GM23338 (cell line): ENCODE measurements around the gene DCAKD. TPM values are rescaled to one million over a fixed set of nuclear protein-coding genes. Genes with fewer than 3 reads are reported as not detected.

Experiments used
- ATAC-seq: fragments of 200-7000 bp; cut with Tn5 transposase; 3 replicates; pipeline ENCODE4 v1.9.1; 2020
- DNase-seq: peaks from one replicate; pipeline ENCODE4 v3.0.0-alpha.2; 2015; ENCODE audit warnings: low spot score
- H2AFZ ChIP-seq: fragments of 200-600 bp; sonication (generic); 2 replicates; pipeline ENCODE4 v1.8.0; 2016; ENCODE audit warnings: antibody characterized with exemption, mild to moderate bottlenecking, moderate library complexity
- H3F3A ChIP-seq: fragments of 200-600 bp; sonication (generic); replicated peaks from 2 replicates; pipeline ENCODE4 v1.8.0; 2017; ENCODE audit warnings: antibody characterized with exemption, mixed run types, low read depth
- H3K27ac ChIP-seq: fragments of 200-600 bp; sonication (generic); 2 replicates; pipeline ENCODE4 v1.6.1; 2016; ENCODE audit warnings: low read depth
- H3K27me3 ChIP-seq: fragments of 200-600 bp; sonication (generic); 2 replicates; pipeline ENCODE4 v1.8.0; 2016; ENCODE audit warnings: mild to moderate bottlenecking, mixed run types, moderate library complexity; ENCODE audit not compliant: insufficient read depth
- H3K36me3 ChIP-seq: fragments of 200-600 bp; sonication (generic); 2 replicates; pipeline ENCODE4 v1.8.0; 2016; ENCODE audit warnings: mild to moderate bottlenecking; ENCODE audit not compliant: insufficient read depth
- H3K4me1 ChIP-seq: fragments of 200-600 bp; sonication (generic); 2 replicates; pipeline ENCODE4 v1.8.0; 2016; ENCODE audit warnings: mild to moderate bottlenecking, moderate library complexity; ENCODE audit not compliant: insufficient read depth
- H3K4me2 ChIP-seq: fragments of 200-600 bp; sonication (generic); 2 replicates; pipeline ENCODE4 v1.7.1; 2017; ENCODE audit warnings: mixed run types
- H3K4me3 ChIP-seq: fragments of 200-600 bp; sonication (generic); 2 replicates; pipeline ENCODE4 v1.6.1; 2016; ENCODE audit warnings: mixed run types
- H3K79me2 ChIP-seq: fragments of 200-600 bp; sonication (generic); replicated peaks from 2 replicates; pipeline ENCODE4 v1.8.0; 2017; ENCODE audit warnings: mild to moderate bottlenecking; ENCODE audit not compliant: insufficient read depth
- H3K9me2 ChIP-seq: fragments of 200-600 bp; sonication (generic); 2 replicates; pipeline ENCODE4 v1.8.0; 2017; ENCODE audit not compliant: insufficient read depth
- H4K20me1 ChIP-seq: fragments of 200-600 bp; sonication (generic); replicated peaks from 2 replicates; pipeline ENCODE4 v1.8.0; 2017; ENCODE audit warnings: mild to moderate bottlenecking; ENCODE audit not compliant: insufficient read depth
- H3K27ac Mint-ChIP-seq: 2 replicates; pipeline ENCODE4 v1.8.0; 2020; ENCODE audit warnings: inconsistent platforms, mild to moderate bottlenecking, moderate library complexity, mixed read lengths
- H3K27me3 Mint-ChIP-seq: 3 replicates; pipeline ENCODE4 v1.8.0; 2022; ENCODE audit warnings: low read depth, mild to moderate bottlenecking, moderate library complexity, mixed read lengths, inconsistent platforms; ENCODE audit not compliant: insufficient read depth, poor library complexity
- H3K36me3 Mint-ChIP-seq: 3 replicates; pipeline ENCODE4 v1.8.0; 2021; ENCODE audit warnings: low read depth, mild to moderate bottlenecking, inconsistent platforms, moderate library complexity, mixed read lengths
- H3K4me1 Mint-ChIP-seq: 3 replicates; pipeline ENCODE4 v1.8.0; 2020; ENCODE audit warnings: mild to moderate bottlenecking, inconsistent platforms, mixed read lengths
- H3K4me3 Mint-ChIP-seq: 3 replicates; pipeline ENCODE4 v1.8.0; 2021; ENCODE audit warnings: moderate library complexity, mild to moderate bottlenecking, inconsistent platforms, mixed read lengths
- H3K9me3 Mint-ChIP-seq: 3 replicates; pipeline ENCODE4 v1.8.0; 2020; ENCODE audit warnings: moderate library complexity, mild to moderate bottlenecking, inconsistent platforms, mixed read lengths
- EZH2 ChIP-seq: fragments of 200-600 bp; sonication (generic); IDR thresholded peaks from one replicate; pipeline ENCODE4 v1.8.0; 2017; ENCODE audit warnings: antibody characterized with exemption, mild to moderate bottlenecking, low read depth; ENCODE audit not compliant: unreplicated experiment
- polyA plus RNA-seq: library from polyadenylated mRNA; unstranded; fragments of >200 nt; fragmentation: Nextera tagmentation; extraction: Ambion mirVana; gene quantifications from 2 replicates; pipeline ENCODE4 v1.2.1, GENCODE V29; 2016
- total RNA-seq: library from RNA; depleted of rRNA; stranded (reverse); fragments of >200 nt; shearing (Covaris generic); gene quantifications from 2 replicates; pipeline ENCODE4 v1.2.3, GENCODE V29; 2014
- TF ChIP-seq, protein P1 (sequence below): fragments of 250-450 bp; sonication (Bioruptor Pico); IDR thresholded peaks from 2 replicates; pipeline ENCODE4 v1.5.0; 2020; ENCODE audit warnings: mild to moderate bottlenecking, moderate library complexity
- TF ChIP-seq, protein P2 (sequence below): IDR thresholded peaks from one replicate; pipeline ENCODE4 v1.6.1; 2018; ENCODE audit warnings: antibody characterized with exemption; ENCODE audit not compliant: unreplicated experiment

The DCAKD gene
- total and polyA plus RNA-seq, 2 experiments from 2014 or later, result 23.7 to 57.2 TPM

DNA sequence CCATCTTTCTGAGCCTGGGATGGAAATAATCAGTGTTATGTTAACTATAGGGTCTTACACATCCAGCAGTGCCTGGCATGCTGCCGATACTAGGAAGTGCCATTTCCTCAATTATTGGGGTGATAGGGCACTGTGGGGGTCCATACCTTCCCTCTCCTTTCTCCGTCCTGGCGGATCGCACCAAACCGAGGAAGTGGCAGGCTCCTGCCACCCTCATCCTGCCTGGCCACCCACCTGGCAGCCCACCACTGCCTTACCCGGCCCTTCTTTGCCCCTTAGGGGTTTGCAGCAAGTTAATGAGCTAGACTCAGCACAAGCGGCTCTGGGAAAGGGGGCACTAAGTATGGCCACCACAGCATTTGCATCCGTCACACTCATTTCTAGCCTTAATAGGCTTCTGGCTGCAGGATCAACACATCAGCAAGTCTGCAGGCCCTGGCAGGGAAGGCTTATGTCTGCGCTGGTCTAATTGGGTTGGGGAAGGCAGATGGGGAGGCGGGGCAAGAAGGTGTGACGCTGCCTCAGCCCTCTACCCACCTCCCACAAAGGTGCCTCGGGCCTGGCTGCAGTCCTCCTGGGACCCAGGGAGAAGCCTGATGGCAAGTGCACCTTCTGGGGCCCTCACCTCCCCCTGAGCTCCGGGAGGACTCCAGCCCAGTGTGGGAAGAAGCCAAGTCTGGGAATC lies 28.6 kb downstream of the DCAKD start:
- TF ChIP-seq, protein P1, sequence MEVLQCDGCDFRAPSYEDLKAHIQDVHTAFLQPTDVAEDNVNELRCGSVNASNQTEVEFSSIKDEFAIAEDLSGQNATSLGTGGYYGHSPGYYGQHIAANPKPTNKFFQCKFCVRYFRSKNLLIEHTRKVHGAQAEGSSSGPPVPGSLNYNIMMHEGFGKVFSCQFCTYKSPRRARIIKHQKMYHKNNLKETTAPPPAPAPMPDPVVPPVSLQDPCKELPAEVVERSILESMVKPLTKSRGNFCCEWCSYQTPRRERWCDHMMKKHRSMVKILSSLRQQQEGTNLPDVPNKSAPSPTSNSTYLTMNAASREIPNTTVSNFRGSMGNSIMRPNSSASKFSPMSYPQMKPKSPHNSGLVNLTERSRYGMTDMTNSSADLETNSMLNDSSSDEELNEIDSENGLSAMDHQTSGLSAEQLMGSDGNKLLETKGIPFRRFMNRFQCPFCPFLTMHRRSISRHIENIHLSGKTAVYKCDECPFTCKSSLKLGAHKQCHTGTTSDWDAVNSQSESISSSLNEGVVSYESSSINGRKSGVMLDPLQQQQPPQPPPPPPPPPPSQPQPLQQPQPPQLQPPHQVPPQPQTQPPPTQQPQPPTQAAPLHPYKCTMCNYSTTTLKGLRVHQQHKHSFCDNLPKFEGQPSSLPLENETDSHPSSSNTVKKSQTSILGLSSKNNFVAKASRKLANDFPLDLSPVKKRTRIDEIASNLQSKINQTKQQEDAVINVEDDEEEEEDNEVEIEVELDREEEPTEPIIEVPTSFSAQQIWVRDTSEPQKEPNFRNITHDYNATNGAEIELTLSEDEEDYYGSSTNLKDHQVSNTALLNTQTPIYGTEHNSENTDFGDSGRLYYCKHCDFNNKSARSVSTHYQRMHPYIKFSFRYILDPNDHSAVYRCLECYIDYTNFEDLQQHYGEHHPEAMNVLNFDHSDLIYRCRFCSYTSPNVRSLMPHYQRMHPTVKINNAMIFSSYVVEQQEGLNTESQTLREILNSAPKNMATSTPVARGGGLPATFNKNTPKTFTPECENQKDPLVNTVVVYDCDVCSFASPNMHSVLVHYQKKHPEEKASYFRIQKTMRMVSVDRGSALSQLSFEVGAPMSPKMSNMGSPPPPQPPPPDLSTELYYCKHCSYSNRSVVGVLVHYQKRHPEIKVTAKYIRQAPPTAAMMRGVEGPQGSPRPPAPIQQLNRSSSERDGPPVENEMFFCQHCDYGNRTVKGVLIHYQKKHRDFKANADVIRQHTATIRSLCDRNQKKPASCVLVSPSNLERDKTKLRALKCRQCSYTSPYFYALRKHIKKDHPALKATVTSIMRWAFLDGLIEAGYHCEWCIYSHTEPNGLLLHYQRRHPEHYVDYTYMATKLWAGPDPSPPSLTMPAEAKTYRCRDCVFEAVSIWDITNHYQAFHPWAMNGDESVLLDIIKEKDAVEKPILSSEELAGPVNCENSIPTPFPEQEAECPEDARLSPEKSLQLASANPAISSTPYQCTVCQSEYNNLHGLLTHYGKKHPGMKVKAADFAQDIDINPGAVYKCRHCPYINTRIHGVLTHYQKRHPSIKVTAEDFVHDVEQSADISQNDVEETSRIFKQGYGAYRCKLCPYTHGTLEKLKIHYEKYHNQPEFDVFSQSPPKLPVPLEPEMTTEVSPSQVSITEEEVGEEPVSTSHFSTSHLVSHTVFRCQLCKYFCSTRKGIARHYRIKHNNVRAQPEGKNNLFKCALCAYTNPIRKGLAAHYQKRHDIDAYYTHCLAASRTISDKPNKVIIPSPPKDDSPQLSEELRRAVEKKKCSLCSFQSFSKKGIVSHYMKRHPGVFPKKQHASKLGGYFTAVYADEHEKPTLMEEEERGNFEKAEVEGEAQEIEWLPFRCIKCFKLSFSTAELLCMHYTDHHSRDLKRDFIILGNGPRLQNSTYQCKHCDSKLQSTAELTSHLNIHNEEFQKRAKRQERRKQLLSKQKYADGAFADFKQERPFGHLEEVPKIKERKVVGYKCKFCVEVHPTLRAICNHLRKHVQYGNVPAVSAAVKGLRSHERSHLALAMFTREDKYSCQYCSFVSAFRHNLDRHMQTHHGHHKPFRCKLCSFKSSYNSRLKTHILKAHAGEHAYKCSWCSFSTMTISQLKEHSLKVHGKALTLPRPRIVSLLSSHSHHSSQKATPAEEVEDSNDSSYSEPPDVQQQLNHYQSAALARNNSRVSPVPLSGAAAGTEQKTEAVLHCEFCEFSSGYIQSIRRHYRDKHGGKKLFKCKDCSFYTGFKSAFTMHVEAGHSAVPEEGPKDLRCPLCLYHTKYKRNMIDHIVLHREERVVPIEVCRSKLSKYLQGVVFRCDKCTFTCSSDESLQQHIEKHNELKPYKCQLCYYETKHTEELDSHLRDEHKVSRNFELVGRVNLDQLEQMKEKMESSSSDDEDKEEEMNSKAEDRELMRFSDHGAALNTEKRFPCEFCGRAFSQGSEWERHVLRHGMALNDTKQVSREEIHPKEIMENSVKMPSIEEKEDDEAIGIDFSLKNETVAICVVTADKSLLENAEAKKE (CRISPR knock-in tag), result no peak
- TF ChIP-seq EZH2, result no peak
- TF ChIP-seq, protein P2, sequence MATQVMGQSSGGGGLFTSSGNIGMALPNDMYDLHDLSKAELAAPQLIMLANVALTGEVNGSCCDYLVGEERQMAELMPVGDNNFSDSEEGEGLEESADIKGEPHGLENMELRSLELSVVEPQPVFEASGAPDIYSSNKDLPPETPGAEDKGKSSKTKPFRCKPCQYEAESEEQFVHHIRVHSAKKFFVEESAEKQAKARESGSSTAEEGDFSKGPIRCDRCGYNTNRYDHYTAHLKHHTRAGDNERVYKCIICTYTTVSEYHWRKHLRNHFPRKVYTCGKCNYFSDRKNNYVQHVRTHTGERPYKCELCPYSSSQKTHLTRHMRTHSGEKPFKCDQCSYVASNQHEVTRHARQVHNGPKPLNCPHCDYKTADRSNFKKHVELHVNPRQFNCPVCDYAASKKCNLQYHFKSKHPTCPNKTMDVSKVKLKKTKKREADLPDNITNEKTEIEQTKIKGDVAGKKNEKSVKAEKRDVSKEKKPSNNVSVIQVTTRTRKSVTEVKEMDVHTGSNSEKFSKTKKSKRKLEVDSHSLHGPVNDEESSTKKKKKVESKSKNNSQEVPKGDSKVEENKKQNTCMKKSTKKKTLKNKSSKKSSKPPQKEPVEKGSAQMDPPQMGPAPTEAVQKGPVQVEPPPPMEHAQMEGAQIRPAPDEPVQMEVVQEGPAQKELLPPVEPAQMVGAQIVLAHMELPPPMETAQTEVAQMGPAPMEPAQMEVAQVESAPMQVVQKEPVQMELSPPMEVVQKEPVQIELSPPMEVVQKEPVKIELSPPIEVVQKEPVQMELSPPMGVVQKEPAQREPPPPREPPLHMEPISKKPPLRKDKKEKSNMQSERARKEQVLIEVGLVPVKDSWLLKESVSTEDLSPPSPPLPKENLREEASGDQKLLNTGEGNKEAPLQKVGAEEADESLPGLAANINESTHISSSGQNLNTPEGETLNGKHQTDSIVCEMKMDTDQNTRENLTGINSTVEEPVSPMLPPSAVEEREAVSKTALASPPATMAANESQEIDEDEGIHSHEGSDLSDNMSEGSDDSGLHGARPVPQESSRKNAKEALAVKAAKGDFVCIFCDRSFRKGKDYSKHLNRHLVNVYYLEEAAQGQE, result no peak
- H3K4me3 ChIP-seq, result no peak overlapping the region
- no peaks in the 10 kb centered on the region for H3K9me2 ChIP-seq
- no peak overlapping the region for H2AFZ ChIP-seq
- Mint-ChIP-seq H3K27me3 (peaks cover 55% of the 10 kb centered on the region), H3K4me1 (peaks cover 31% of the 10 kb centered on the region), H3K9me3 (no peaks in the 10 kb centered on the region; the same call in 2 of the 3 replicates), H3K36me3 (peaks cover 3% of the 10 kb centered on the region), H3K4me3 (no peak overlapping the region), H3K27ac (no peak overlapping the region)
- H3K79me2 ChIP-seq, result no peaks in the 10 kb centered on the region
- H3K27me3 ChIP-seq, result peaks cover 41% of the 10 kb centered on the region
- DNase-seq (no peak), ATAC-seq (no peak)
- H3F3A ChIP-seq, result peaks cover 15% of the 10 kb centered on the region; the same call in 1 of the 2 replicates
- peaks cover 20% of the 10 kb centered on the region for H3K4me1 ChIP-seq
- 0 out of 2 replicates have a peak overlapping the region, but pooled peaks have one; percentile 90 for H3K4me2 ChIP-seq
- peaks cover 5% of the 10 kb centered on the region; the same call in 1 of the 2 replicates for H3K36me3 ChIP-seq
- H3K27ac ChIP-seq, result no peak overlapping the region
- no peaks in the 10 kb centered on the region; the same call in 1 of the 2 replicates for H4K20me1 ChIP-seq
